Activated T-cell treated with anti-CD3 and anti-CD28 coated beads for 24 hours (primary cell): ENCODE results near the gene KPNA1.

ENCODE experiments used
- DNase-seq: peaks from one replicate; pipeline ENCODE4 v3.0.0-alpha.2; 2020; ENCODE audit warnings: low read depth

Gene KPNA1

GRCh38 chr3:122382888-122383666, 131.7 kb downstream of the KPNA1 start, which contains the start of gene MIX23:
TSS of gene MIX23 (minus strand) at chr3:122383231. CDS start at chr3:122383224, 7 bp downstream.
- peak; percentile 86 for DNase-seq

- DNase-seq = no peak
Observed at GRCh38 chr3:122377975-122378374, 136.8 kb downstream of the KPNA1 start.

- no peak for DNase-seq
Observed at GRCh38 chr3:122374034-122374433, 140.7 kb downstream of the KPNA1 start.
